ENCODE results near the gene ANKFN1. TPM values are rescaled to one million over a fixed set of nuclear protein-coding genes. Genes with fewer than 3 reads are reported as not detected.

The ANKFN1 gene
- total and polyA plus RNA-seq, 11 donors: not detected

- Histone ChIP-seq H3K4me3 (no peak overlapping the region), H3K36me3 (no peaks in the 10 kb centered on the region), H3K27me3 (no peaks in the 10 kb centered on the region), H3K4me1 (no peaks in the 10 kb centered on the region), H3K9me3 (no peaks in the 10 kb centered on the region), H3K27ac (no peak overlapping the region)
- intact Hi-C loops (cut with DNase I): no loop called here
- ATAC-seq (no peak), DNase-seq (no peak)
- no peak for TF ChIP-seq CTCF (IDR thresholded peaks at IDR 0.05)
- TF ChIP-seq POLR2A (IDR thresholded peaks at IDR 0.05): no peak
- 56 to 71% (median 66%) methylated on average over 2 of the region's 2 CpGs for WGBS, 4 donors
These were observed 14.2 kb downstream of the ANKFN1 start for GRCh38 chr17:56167491-56167890.

- DNase-seq (no peak), ATAC-seq (no peak)
- peaks cover 0 to 12% (median 0%) of the 10 kb centered on the region in 12 donors for H3K4me1 ChIP-seq
- H3K27ac ChIP-seq: no peak overlapping the region
- 80 to 90% (median 87%) methylated on average over 3 of the region's 3 CpGs for WGBS, 4 donors
- H3K36me3 ChIP-seq: no peaks in the 10 kb centered on the region
- H3K4me3 ChIP-seq: no peak overlapping the region
- no peaks in the 10 kb centered on the region for H3K9me3 ChIP-seq
- no peak for TF ChIP-seq POLR2A (IDR thresholded peaks at IDR 0.05)
- TF ChIP-seq CTCF (IDR thresholded peaks at IDR 0.05): no peak
- intact Hi-C loops (cut with DNase I): no loop called here
- H3K27me3 ChIP-seq: peaks cover 0 to under 1% (median 0%) of the 10 kb centered on the region in 9 donors
These were observed 16.3 kb downstream of the ANKFN1 start for GRCh38 chr17:56169621-56170020.

GRCh38 chr17:56171186-56171959, 18.1 kb downstream of the ANKFN1 start:
- TF ChIP-seq POLR2A (IDR thresholded peaks at IDR 0.05) (no peak), CTCF (IDR thresholded peaks at IDR 0.05) (no peak)
- WGBS, 4 donors: 70 to 77% (median 72%) methylated on average over 4 of the region's 4 CpGs
- Histone ChIP-seq H3K27me3 (peaks cover 0 to 6% (median 0%) of the 10 kb centered on the region in 9 donors), H3K9me3 (no peaks in the 10 kb centered on the region), H3K27ac (peak overlapping the region in 1 of 12 donors; percentile 15), H3K4me1 (peaks cover 0 to 12% (median 0%) of the 10 kb centered on the region in 12 donors), H3K36me3 (no peaks in the 10 kb centered on the region), H3K4me3 (no peak overlapping the region)
- intact Hi-C loops (cut with DNase I): no loop called here
- ATAC-seq: no peak
- no peak for DNase-seq

GRCh38 chr17:56172517-56172982, 19.3 kb downstream of the ANKFN1 start:
- Histone ChIP-seq H3K36me3 (no peaks in the 10 kb centered on the region), H3K27ac (peak overlapping the region in 3 of 12 donors; percentile 14 to 34 (median 25)), H3K27me3 (peaks cover 0 to 6% (median 0%) of the 10 kb centered on the region in 9 donors), H3K4me3 (no peak overlapping the region), H3K9me3 (no peaks in the 10 kb centered on the region), H3K4me1 (peaks cover 0 to 12% (median 0%) of the 10 kb centered on the region in 12 donors)
- intact Hi-C loops (cut with DNase I): no loop called here
- peak in 3 of 5 donors; percentile 11 to 56 (median 44) for DNase-seq
- peak; percentile 73 to 92 (median 88) for ATAC-seq
- 27 to 36% (median 33%) methylated on average over 5 of the region's 5 CpGs for WGBS, 4 donors
- no peak for TF ChIP-seq CTCF (IDR thresholded peaks at IDR 0.05)
- TF ChIP-seq POLR2A (IDR thresholded peaks at IDR 0.05): no peak
